ENCODE measurements around the gene NTM.

DNA sequence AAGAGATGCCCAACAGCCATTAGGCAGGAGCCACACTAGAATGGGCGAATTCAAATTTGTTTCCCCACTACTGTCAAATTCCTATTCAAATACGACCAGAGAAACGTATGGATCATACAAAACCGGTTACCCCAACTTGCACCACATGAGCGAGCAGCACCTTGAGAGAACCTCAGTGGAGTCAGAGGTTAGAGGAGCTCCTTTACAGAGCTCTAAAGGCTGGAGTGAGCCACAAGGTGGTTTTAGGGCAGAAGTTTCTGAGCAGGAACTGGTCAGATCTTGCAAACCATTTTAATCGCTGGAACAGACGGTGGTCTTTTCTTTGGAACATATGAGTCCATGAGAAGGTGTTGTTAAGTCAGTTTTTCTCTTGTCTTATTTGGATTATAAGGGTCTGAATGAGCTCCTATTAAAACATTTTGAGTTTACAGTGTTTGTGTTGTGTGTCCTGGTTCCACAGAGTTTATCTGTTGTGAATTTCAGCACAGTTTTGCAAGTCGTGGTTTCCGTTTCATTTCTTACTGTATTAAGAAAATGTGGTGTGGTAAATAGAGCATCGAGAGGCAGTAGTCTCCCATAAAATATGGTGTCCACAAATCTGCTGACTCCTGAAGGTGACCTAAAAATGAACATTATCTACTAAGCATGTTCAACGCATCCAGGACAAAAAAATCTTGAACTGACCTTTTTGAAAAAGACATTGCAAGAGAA is 471.7 kb downstream of the NTM start:
- TF ChIP-seq, protein P1, sequence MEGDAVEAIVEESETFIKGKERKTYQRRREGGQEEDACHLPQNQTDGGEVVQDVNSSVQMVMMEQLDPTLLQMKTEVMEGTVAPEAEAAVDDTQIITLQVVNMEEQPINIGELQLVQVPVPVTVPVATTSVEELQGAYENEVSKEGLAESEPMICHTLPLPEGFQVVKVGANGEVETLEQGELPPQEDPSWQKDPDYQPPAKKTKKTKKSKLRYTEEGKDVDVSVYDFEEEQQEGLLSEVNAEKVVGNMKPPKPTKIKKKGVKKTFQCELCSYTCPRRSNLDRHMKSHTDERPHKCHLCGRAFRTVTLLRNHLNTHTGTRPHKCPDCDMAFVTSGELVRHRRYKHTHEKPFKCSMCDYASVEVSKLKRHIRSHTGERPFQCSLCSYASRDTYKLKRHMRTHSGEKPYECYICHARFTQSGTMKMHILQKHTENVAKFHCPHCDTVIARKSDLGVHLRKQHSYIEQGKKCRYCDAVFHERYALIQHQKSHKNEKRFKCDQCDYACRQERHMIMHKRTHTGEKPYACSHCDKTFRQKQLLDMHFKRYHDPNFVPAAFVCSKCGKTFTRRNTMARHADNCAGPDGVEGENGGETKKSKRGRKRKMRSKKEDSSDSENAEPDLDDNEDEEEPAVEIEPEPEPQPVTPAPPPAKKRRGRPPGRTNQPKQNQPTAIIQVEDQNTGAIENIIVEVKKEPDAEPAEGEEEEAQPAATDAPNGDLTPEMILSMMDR (conservative IDR thresholded peaks at IDR 0.05; ENCODE audit: low read length) = no peak
- TF ChIP-seq EZH2phosphoT487 (IDR thresholded peaks at IDR 0.05; ENCODE audit: borderline replicate concordance) = no peak

All from Loucy (cell line).